Motor neuron (in vitro differentiated cells): ENCODE data around the gene OBI1. TPM values are rescaled to one million over a fixed set of nuclear protein-coding genes. Genes with fewer than 3 reads are reported as not detected.

Source experiments
- ATAC-seq, 8 experiments: fragments of 200-7000 bp; cut with Tn5 transposase; replicated peaks in 6 of 8; 2 replicates each; pipeline ENCODE4 v1.8.0; 2021; ENCODE audit warnings: mild to moderate bottlenecking in 8 of 8, moderate library complexity in 8 of 8
- H3K27ac ChIP-seq, 2 donors: fragments of 250-450 bp; sonication (Bioruptor Pico); 2 replicates each; pipeline ENCODE4 v1.9.0; 2021; ENCODE audit warnings: antibody characterized with exemption in 2 of 2, mild to moderate bottlenecking in 2 of 2, moderate library complexity in 1 of 2
- H3K4me1 ChIP-seq, 2 donors: fragments of 250-450 bp; sonication (Bioruptor Pico); replicated peaks in 1 of 2; 2 replicates each; pipeline ENCODE4 v1.6.1; 2021; ENCODE audit warnings: antibody characterized with exemption in 2 of 2, mild to moderate bottlenecking in 2 of 2, moderate library complexity in 1 of 2
- H3K4me3 ChIP-seq, 5 donors: fragments of 250-450 bp; sonication (Bioruptor Pico); 2 replicates each; pipeline ENCODE4 v1.9.0; 2021; ENCODE audit warnings: antibody characterized with exemption in 5 of 5, mild to moderate bottlenecking in 5 of 5, moderate library complexity in 4 of 5
- WGBS, 10 experiments: fragments of 450-650 bp; shearing (Covaris generic); methylation state at CpG; one replicate each; pipeline ENCODE4 v1.0.0; 2022; 5-methylcytosine and 5-hydroxymethylcytosine counted together
- in situ Hi-C, 9 experiments: fragments of 400-800 bp; cut with MboI; loops; one replicate each; pipeline ENCODE4 v1.15.0; 2021; ENCODE audit warnings: low sequenced_read_pairs in 9 of 9, low pct_unique_long_range_greater_than_20kb in 2 of 9; ENCODE audit not compliant: unreplicated experiment in 9 of 9
- total RNA-seq, 8 experiments: library from RNA; unstranded; fragments of 300-600 nt; gene quantifications; 2 replicates each; pipeline versions ENCODE4 v1.2.3 to v1.2.4, GENCODE V29; 2022

Gene OBI1
- total RNA-seq, 8 experiments from 2014 or later, result 10.1 to 27.4 (median 22.5) TPM

DNA sequence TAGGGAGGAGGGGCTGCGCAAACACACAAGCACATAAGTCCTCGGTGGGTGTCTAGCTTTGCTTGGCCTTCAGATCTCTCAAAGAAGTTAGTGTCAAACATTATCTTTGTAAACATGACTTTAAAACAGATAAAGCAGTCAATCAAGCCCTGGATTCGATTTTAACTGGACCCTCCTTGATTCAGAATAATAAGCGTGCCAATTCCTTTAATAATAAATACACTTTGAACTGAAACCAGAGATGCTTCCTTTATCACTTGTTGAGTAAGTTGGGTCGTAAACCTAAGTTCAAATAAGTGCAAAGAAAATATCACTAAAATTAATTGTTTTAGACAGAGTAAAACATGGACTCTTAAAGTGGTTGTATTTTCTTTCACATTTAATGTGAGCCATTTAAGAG, 86.5 kb downstream of the OBI1 start:
- no peak for ATAC-seq

DNA sequence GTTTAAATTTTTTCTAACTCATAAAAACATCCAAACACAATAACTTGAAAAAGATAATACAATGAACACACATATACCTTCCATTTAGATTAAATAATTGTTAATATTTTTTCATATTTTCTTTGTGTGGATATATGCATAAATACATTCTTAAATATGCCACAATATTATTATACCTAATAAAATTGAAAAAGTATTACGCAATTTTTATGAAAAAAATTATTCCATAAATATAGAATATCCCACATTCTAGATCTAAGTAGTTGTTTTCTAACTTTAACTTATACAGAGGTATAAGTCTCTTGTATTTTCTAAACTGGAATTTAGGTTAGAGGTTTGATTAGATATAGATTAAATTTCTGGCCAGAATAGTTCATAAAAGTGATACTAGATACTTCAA, 89.9 kb downstream of the OBI1 start:
- Histone ChIP-seq H3K27ac (no peak overlapping the region), H3K4me1 (no peaks in the 10 kb centered on the region), H3K4me3 (no peak overlapping the region)
- 8 to 100% (median 60%) methylated on average over 1 of the region's 1 CpG for WGBS, 10 experiments
- no peak for ATAC-seq
- in situ Hi-C loops, result no loop called here

More for the DNA sequence above, 86.5 kb downstream of the OBI1 start:
- H3K4me3 ChIP-seq, result no peak overlapping the region
- no peaks in the 10 kb centered on the region for H3K4me1 ChIP-seq
- no peak overlapping the region for H3K27ac ChIP-seq
- in situ Hi-C loops, result no loop called here
- WGBS, 10 experiments, result 24 to 100% (median 74%) methylated on average over 1 to 5 of the region's 5 CpGs

DNA sequence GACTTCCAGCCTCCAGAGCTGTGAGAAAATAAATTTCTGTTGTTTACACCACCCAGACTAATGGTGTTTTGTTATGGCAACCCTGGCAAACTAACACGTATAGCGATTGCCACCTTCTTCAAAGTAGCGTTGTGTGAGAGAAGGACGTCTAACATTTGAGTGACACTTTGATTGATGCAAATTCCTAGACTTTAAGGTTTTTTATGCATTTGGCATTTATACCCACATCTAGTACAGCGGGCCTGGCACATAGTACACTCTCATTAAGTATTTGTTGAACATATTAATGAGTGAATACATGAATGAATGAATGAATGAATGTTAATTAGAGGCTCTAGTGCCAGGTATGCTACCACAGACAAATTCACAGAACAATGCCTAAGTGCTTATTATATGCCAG, 92.3 kb downstream of the OBI1 start:
- no peaks in the 10 kb centered on the region for H3K4me1 ChIP-seq
- H3K27ac ChIP-seq, result no peak overlapping the region
- ATAC-seq, result no peak
- H3K4me3 ChIP-seq, result no peak overlapping the region
- WGBS, 10 experiments, result 40 to 100% (median 86%) methylated on average over 1 to 5 of the region's 5 CpGs; no CpG with 5 or more reads in 3 of the 10 experiments
- in situ Hi-C loops, result no loop called here

Other genes with a start within 250 kb of the OBI1 start
- under 1 TPM in 7 of 8 experiments, not detected in 1; 0.05 to 0.66 (median 0.17) TPM for gene POU4F1, start 55.6 kb downstream of the OBI1 start, total RNA-seq